Large intestine (tissue), 3 donors: ENCODE measurements around the gene AGAP1. TPM values are rescaled to one million over a fixed set of nuclear protein-coding genes. Genes with fewer than 3 reads are reported as not detected.
A peak's percentile ranks its signal among the peaks of the same experiment; 100 is the strongest.

ENCODE experiments used
- DNase-seq, 2 donors: peaks; one replicate each; pipeline versions ENCODE4 v3.0.0 to v3.0.0-alpha.2; 2013
- H3K27ac ChIP-seq: one replicate; pipeline ENCODE4 v1.5.1; 2013; ENCODE audit warnings: low read length
- H3K27me3 ChIP-seq: 2 replicates; pipeline ENCODE4 v1.6.1; 2013; ENCODE audit warnings: low read length; ENCODE audit not compliant: control insufficient read depth, insufficient read depth
- H3K36me3 ChIP-seq: 2 replicates; pipeline ENCODE4 v1.6.1; 2013; ENCODE audit warnings: low read length; ENCODE audit not compliant: control insufficient read depth, insufficient read depth
- H3K4me1 ChIP-seq: one replicate; pipeline ENCODE4 v1.6.1; 2013; ENCODE audit warnings: low read length; ENCODE audit not compliant: control insufficient read depth, insufficient read depth
- H3K4me3 ChIP-seq: one replicate; pipeline ENCODE4 v1.5.1; 2013; ENCODE audit warnings: low read length
- H3K9me3 ChIP-seq: one replicate; pipeline ENCODE4 v1.6.1; 2013; ENCODE audit warnings: mild to moderate bottlenecking, low read depth, low read length, moderate library complexity; ENCODE audit not compliant: control insufficient read depth
- WGBS: methylation state at CpG from one replicate; pipeline ENCODE4 v1.1.5; 2013; ENCODE audit warnings: low lambda C conversion rate; ENCODE audit not compliant: insufficient coverage; 5-methylcytosine and 5-hydroxymethylcytosine counted together
- polyA plus RNA-seq: library from polyadenylated mRNA; unstranded; fragments of 120-200 nt; gene quantifications from one replicate; pipeline ENCODE4 v1.2.1, GENCODE V29; 2013

The AGAP1 gene
- polyA plus RNA-seq, 1 donor: 18.0 TPM

GRCh38 chr2:235695602-235695895 lies 201.7 kb downstream of the AGAP1 start:
- no peaks in the 10 kb centered on the region for H3K36me3 ChIP-seq
- H3K4me3 ChIP-seq: no peak overlapping the region
- H3K9me3 ChIP-seq: no peaks in the 10 kb centered on the region
- H3K4me1 ChIP-seq: peaks cover 17% of the 10 kb centered on the region
- no CpG with 5 or more reads among the region's 3 CpGs for WGBS
- H3K27me3 ChIP-seq: no peaks in the 10 kb centered on the region
- DNase-seq: no peak
- H3K27ac ChIP-seq: no peak overlapping the region

- H3K9me3 ChIP-seq: no peaks in the 10 kb centered on the region
- peaks cover 2% of the 10 kb centered on the region for H3K4me1 ChIP-seq
- no peak overlapping the region for H3K27ac ChIP-seq
- no peak overlapping the region for H3K4me3 ChIP-seq
- H3K27me3 ChIP-seq: no peaks in the 10 kb centered on the region
- no peaks in the 10 kb centered on the region for H3K36me3 ChIP-seq
- no peak for DNase-seq
- WGBS: no CpG with 5 or more reads among the region's 8 CpGs
These were observed 203.2 kb downstream of the AGAP1 start for GRCh38 chr2:235697041-235697440.

- WGBS: 78% methylated on average over 3 of the region's 9 CpGs
- Histone ChIP-seq H3K27me3 (no peaks in the 10 kb centered on the region), H3K27ac (no peak overlapping the region), H3K36me3 (no peaks in the 10 kb centered on the region), H3K4me1 (no peaks in the 10 kb centered on the region), H3K9me3 (no peaks in the 10 kb centered on the region), H3K4me3 (no peak overlapping the region)
- DNase-seq: no peak
These were observed 204.2 kb downstream of the AGAP1 start for GRCh38 chr2:235698028-235698427.

- 100% methylated on average over 3 of the region's 7 CpGs for WGBS
- H3K4me1 ChIP-seq: no peaks in the 10 kb centered on the region
- H3K4me3 ChIP-seq: no peak overlapping the region
- no peaks in the 10 kb centered on the region for H3K27me3 ChIP-seq
- no peak for DNase-seq
- no peaks in the 10 kb centered on the region for H3K9me3 ChIP-seq
- H3K36me3 ChIP-seq: no peaks in the 10 kb centered on the region
- H3K27ac ChIP-seq: no peak overlapping the region
These were observed 204.6 kb downstream of the AGAP1 start for GRCh38 chr2:235698491-235698890.

GRCh38 chr2:235699576-235699975 lies 205.7 kb downstream of the AGAP1 start:
- DNase-seq: no peak
- Histone ChIP-seq H3K27ac (no peak overlapping the region), H3K4me1 (no peaks in the 10 kb centered on the region), H3K27me3 (no peaks in the 10 kb centered on the region), H3K4me3 (no peak overlapping the region), H3K36me3 (no peaks in the 10 kb centered on the region), H3K9me3 (no peaks in the 10 kb centered on the region)
- no CpG with 5 or more reads among the region's 5 CpGs for WGBS

GRCh38 chr2:235701206-235701981 lies 207.6 kb downstream of the AGAP1 start:
- Histone ChIP-seq H3K4me3 (no peak overlapping the region), H3K27ac (no peak overlapping the region)
- WGBS: 80% methylated on average over 2 of the region's 13 CpGs

GRCh38 chr2:235702186-235702585 lies 208.3 kb downstream of the AGAP1 start:
- no peak overlapping the region for H3K27ac ChIP-seq
- H3K9me3 ChIP-seq: no peaks in the 10 kb centered on the region
- no peak overlapping the region for H3K4me3 ChIP-seq
- no peaks in the 10 kb centered on the region for H3K36me3 ChIP-seq
- WGBS: no CpG with 5 or more reads among the region's 4 CpGs
- H3K4me1 ChIP-seq: no peaks in the 10 kb centered on the region
- H3K27me3 ChIP-seq: no peaks in the 10 kb centered on the region
- no peak for DNase-seq

More at GRCh38 chr2:235701206-235701981, 207.6 kb downstream of the AGAP1 start:
- Histone ChIP-seq H3K27me3 (no peaks in the 10 kb centered on the region), H3K36me3 (no peaks in the 10 kb centered on the region), H3K9me3 (no peaks in the 10 kb centered on the region), H3K4me1 (no peaks in the 10 kb centered on the region)
- DNase-seq: no peak

- 100% methylated on average over 1 of the region's 10 CpGs for WGBS
- H3K27me3 ChIP-seq: no peaks in the 10 kb centered on the region
- peaks cover 9% of the 10 kb centered on the region for H3K4me1 ChIP-seq
- H3K4me3 ChIP-seq: no peak overlapping the region
- H3K36me3 ChIP-seq: no peaks in the 10 kb centered on the region
- no peaks in the 10 kb centered on the region for H3K9me3 ChIP-seq
- no peak overlapping the region for H3K27ac ChIP-seq
- peak in 1 of 2 donors; percentile 30 for DNase-seq
These were observed 210.0 kb downstream of the AGAP1 start for GRCh38 chr2:235703711-235704295.

- H3K4me3 ChIP-seq: no peak overlapping the region
- no peak for DNase-seq
- H3K4me1 ChIP-seq: peaks cover 16% of the 10 kb centered on the region
- 95% methylated on average over 4 of the region's 8 CpGs for WGBS
- H3K36me3 ChIP-seq: peaks cover 3% of the 10 kb centered on the region
- H3K27ac ChIP-seq: no peak overlapping the region
- no peaks in the 10 kb centered on the region for H3K27me3 ChIP-seq
- H3K9me3 ChIP-seq: no peaks in the 10 kb centered on the region
These were observed 211.5 kb downstream of the AGAP1 start for GRCh38 chr2:235705296-235705695.

GRCh38 chr2:235706506-235706905 lies 212.7 kb downstream of the AGAP1 start:
- no peak overlapping the region for H3K4me3 ChIP-seq
- H3K9me3 ChIP-seq: no peaks in the 10 kb centered on the region
- no CpG with 5 or more reads among the region's 8 CpGs for WGBS
- peak in 1 of 2 donors; percentile 37 for DNase-seq
- peaks cover 15% of the 10 kb centered on the region for H3K36me3 ChIP-seq
- no peaks in the 10 kb centered on the region for H3K27me3 ChIP-seq
- H3K27ac ChIP-seq: no peak overlapping the region
- H3K4me1 ChIP-seq: peaks cover 16% of the 10 kb centered on the region
